HG03460 (cell line): ENCODE results near the gene ZFYVE16.
"Not testable (repeated sequence)": the region's sequence is repeated elsewhere in the genome, so short reads cannot be mapped to it uniquely, and the experiment has no call there.

Experiments
- ATAC-seq: cut with Tn5 transposase; IDR thresholded peaks from one replicate; pipeline ENCODE4 v1.9.1; 2021; ENCODE audit not compliant: unreplicated experiment

ZFYVE16 gene

DNA sequence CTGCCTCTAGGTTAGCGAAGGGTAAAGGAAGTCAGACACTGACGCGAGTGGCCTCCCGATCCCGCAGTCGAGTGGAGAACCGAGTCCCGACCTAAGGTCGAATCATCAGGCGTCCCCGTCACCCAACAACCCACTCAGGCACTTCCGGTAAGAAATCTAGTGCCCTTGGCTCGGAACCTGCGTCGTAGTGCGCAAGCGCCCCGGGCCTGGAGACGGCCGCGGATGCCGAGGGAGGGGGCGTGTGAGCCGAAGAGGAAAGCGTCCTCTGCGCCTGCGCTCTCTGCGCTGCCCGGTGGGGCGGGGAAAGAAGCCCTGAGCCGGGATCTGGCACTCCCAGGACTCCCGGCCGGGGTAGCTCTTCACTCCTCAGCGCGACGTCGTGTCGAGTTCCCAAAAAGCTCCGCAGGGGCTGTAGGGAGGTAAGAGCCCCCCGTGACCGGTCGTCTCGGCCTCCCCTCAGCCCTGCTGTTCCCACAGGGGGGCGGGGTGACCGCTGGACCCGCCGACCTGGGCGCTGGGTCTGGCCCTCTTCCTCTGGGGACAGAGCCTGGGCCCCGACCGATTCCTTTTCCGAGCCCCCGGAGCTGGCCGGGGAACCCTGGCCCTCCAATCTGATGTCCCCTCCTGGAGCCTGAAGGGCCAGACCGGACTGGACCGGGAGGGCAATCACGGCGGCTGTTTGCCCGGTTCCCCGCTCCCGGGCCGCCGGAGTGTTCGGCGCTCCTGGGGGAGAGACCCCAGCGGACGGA is at the start of gene ZFYVE16:
TSS of gene ZFYVE16 (plus strand) at position 330 of the 749 bp plus-strand sequence. CDS start 26,084 bp downstream, outside the sequence.
- peak; percentile 82 for ATAC-seq

DNA sequence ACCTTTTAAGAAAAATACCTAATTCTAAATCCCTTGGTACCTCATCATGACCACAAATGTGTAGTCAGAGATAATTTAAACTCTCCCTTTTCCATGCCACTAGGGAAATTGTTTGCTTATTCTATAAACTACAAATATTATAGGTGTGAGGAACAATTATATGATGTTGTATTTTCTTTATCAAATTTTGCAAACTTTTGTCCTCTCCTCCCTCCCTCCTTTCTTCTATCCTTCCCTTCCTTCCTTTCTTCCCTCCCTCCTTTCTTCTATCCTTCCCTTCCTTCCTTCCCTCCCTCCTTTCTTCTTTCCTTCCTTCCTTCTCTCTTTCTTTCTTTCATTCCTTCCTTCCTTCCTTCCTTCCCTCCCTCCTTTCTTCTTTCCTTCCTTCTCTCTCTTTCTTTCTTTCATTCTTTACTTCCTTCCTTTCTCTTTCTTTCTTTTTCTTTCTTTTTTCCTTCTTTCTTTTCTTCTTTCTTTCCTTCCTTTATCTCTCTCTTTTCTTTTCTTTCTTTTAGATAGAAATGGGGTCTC is 46.9 kb upstream of the ZFYVE16 start:
- ATAC-seq, result no peak

DNA sequence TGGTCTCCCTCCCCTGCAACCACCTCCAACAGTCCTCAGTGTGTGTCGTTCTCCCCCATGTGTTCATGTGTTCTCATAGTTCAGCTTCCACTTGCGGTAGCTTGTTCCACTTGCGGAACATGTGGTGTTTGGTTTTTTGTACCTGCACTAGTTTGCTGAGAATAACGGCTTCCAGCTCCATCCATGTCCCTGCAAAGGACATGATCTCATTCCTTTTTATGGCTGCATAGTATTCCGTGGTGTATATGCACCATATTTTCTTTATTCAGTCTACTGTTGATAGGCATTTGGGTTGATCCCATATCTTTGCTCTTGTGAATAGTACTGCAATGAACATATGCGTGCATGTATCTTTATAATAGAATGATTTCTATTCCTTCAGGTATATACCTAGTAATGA is 43.0 kb upstream of the ZFYVE16 start:
- ATAC-seq, result no peak

DNA sequence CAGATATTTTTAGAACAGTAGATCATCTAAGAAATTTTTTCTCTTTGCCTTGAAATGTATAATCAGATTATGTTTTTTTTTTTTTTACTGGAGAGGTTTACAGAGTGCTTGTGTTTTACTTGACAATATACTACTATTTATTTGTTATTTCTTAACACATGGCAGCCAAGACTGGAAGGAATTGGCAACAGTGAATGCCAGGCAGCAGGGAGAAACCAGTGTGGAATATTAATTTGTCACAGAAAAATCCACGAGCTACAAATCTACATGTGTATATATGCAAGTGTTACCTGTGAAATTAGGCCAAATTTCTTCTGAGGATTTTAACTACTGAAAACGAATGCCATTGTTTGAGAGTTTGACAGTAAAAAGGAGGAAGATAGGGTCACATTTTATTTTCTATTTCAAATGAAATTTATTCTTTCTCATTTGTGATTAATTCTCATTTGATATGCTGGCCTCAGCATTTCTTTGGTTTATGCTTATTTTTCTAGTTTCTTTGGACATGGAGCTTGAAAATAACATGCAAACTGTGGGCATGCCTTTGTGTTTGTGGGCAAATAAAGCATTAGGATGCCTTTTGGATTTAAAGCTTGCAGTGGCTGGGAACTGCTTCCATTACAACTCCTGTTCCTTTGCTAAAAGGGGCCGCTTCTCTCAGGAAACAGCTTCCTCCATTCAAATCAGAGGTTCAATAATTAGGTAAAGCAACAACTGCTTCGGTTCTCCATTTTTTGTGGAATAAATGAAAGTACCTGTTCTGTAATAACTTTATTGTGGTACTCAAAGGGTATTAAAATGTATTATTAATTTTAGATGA is 39.0 kb upstream of the ZFYVE16 start:
- no peak for ATAC-seq

DNA sequence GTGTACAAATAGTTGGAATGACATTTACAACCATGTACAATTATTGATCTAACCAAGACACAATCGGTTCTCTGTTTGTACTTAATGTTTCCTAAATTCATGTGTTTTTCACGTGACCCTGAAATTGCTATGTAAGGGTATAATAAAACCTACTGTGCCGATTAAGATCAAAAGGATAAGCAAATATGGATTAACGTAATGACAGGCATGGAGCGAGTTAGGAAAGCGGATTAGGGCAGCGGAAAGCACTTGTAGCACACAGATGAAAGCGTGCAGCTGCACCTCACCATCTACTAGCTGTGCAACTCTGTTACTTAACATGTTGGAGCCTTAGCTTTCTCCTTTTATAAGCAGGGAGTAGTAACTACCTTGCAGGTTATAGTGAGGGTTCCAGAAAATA is 38.3 kb upstream of the ZFYVE16 start:
- no peak for ATAC-seq

DNA sequence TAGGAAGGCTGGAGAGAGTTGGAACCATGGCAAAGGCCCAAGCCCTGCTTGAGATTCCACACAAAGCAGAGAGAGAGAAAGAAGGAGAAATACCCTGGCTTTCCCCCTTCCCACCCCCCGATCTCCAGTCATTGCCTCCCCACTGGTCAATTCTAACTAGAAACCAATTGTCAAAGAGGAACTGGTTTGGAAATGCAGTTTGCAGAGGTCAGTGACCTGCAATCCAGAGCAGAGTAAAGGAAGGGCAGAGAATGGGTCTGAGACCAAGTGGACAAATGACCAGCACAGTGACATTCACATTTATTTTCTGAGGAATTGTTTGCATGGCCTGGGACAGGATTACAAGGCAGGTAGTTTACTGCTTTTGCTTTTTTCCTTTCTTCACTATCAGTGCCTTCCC is 37.5 kb upstream of the ZFYVE16 start:
- ATAC-seq, result no peak

DNA sequence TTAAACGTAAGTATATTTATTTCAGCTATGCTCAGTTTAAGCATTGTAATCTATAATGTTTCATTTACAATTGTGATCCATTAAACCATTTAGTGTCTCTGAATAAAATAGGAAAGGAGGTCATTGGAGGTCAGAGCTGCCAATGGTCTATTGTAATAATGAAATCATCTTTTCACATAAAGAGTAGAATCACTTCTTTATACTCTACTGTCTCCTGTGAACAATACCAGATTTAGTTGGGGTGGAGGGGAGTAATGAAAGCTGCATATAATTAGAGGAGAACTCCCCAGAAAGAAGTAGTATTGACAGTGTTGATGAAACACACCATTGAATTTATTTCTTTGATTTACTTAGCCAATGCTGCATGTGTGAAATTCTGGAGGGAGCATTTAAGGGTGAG is 35.1 kb upstream of the ZFYVE16 start:
- no peak for ATAC-seq

DNA sequence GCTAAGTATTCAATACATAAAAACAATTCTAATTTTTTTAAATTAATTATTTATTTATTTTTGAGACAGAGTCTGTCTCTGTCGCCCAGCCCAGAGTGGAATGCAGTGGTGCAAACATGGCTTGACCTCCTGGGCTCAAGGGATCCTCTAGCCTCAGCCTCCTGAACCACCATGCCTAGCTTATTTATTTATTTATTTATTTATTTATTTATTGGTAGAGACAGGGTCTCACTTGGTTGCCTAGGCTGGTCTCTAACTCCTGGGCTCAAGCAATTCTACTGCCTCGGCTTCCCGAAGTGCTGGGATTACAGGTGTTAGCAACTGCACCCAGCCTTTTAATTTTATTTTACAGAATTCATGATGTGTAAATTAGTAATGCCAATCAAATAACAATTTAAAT is 33.7 kb upstream of the ZFYVE16 start:
- no peak for ATAC-seq

DNA sequence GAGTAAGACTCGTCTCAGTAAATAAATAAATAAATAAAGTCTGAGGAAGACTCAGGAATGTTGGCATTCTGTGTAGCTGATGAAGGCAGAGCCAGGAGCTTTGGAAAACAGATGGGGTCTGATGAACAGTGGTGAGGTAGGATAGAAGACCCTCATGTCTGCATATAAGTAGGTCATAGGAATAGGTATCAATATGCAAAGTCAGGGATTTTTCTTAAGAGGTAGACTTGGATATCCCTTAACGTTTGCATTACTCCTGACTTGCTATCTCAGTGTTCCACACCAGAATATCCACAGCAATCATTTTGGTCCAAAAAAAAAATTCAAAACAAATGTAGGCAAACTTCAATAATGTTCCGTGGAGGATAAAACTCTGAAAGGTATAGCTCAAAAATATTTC is 31.3 kb upstream of the ZFYVE16 start:
- ATAC-seq, result no peak

DNA sequence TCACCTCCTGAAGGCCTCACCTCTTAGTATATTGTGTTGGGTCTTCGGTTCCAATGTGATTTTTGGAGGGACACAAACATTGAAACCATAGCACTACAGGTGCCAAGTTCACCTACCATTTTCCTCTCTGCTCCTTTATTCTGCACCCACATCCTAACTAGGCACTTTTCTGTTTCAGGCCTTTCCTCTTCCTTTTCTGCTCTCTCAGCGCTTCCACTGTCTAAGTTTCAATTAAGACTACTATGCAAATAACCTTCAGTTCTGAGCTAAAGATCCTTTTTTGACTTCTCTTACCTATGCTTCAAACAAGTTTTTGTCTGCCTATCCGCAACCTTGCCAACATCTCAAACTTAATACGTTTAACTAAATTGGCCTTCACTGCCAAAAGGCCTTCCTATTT is 25.4 kb upstream of the ZFYVE16 start:
- ATAC-seq, result no peak

DNA sequence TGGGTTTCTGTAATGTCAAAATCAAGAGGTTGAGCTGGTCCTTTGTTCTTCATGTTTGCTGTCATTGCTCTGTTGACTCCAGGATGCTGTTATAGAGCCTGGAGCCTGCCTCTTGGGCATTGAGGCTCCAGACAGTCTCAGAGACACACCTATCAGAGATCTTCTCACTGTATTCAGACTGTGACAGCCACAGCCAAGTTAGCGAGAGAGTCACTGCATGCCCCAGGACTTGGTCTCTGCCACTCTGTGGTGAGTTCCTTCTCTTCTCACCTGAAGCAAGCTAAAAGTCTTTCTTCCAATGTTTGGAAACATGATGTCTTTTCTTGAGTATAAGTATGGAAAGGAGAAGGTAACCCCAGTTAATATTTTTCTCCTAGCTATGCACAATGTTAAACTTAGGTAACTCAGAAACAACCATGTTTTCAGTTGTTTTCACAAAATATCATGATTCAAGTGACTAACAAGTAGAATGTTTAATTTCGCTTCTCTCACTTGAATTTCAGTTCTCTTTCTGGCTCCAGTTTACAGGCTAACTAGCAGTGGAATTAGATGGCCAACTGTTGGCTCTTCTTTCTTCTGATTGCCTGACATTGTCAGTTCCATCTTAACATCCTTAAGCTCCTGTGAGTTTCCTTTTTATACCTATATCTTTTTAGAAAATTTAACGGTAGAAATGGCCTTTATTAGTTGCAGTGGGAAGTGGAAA is 20.6 kb upstream of the ZFYVE16 start:
- ATAC-seq, result no peak

DNA sequence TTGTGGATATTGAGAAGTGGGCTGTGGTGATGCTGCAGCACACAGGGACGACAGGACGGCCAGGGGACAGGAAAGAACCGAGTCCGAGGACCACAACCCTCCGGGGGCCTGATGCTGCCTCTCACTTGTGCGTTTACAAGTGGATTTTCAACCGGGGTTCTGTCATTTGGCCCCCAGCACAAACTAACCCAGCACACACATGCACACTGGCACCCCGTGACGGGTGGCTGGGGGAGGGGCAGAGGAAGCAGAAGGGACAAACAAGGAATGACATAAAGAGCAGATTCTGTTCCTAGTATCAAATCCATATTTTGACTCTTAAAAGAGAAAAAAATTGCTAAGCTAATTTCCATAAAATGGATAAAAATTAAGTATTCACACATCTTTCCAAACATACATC is 18.3 kb upstream of the ZFYVE16 start:
- no peak for ATAC-seq

DNA sequence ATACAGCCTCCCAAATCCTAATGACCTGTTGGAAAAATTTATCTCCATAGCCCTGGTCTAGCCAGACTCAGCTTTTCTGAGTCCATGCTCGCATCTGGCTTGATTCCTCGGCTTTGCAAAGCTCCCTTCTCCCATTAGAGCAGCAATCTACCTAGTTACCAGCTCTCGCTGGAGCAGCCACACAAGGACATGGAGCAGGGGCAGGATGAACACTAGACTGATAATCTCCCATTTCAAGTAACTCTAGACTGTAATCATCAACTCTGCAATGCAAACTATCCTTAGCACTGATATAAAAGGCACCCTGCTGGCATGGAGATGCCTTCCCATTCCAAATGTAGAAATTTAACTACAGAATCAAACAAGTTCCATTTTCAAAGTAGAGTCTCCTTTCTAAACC is 17.5 kb upstream of the ZFYVE16 start:
- ATAC-seq, result not testable (repeated sequence)

DNA sequence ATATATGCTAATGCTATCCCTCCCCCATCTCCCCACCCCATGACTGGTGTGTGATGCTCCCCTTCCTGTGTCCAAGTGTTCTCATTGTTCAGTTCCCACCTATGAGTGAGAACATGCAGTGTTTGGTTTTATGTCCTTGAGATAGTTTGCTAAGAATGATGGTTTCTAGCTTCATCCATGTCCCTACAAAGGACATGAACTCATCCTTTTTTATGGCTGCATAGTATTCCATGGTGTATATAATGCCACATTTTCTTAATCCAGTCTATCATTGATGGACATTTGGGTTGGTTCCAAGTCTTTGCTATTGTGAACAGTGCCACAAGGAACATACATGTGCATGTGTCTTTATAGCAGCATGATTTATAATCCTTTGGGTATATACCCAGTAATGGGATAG is 16.6 kb upstream of the ZFYVE16 start:
- ATAC-seq, result not testable (repeated sequence)

DNA sequence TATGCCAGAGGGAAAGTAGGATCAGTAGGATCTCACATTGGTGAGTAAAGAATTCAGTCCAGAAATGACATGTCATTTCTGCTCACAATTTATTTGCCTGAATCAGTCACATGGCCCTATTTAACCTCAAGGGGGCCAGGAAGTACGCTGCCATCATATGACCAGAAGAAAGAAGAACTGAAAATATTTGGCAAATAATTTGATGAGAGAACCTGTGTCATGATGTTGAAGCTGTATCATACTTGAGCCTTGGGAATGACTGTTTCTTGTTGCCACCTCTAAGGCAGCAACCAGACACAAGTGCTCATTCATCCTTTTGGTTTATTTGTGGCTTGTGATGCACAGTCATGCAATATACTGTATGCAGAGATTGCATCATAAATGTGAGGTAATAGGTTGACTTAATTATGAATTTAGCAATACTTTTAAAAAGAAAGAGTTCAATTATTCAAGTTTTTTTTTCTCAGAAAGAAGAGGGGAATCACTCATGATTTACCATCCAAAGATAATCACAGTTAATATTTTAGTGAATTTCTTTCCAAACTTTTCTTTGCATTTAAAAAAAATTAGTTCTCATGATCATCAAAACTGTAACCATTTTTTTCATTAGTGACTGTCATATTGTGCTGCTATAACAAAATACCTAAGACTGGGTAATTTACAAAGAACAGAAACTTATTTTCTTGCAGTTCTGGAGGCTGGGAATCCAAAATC is 8.2 kb upstream of the ZFYVE16 start:
- peak; percentile 94 for ATAC-seq

DNA sequence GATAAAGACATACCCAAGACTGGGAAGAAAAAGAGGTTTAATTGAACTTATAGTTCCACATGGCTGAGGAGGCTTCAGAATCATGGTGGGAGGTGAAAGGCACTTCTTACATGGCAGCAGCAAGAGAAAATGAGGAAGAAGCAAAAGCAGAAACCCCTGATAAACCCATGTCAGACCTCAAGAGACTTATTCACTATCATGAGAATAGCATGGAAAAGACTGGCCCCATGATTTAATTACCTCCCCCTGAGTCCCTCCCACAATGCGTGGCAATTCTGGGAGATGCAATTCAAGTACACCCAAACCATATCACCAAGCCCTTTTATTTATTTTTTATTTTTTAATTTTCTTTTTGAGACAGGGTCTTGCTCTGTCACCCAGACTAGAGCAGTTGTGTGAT is 7.5 kb upstream of the ZFYVE16 start:
- not testable (repeated sequence) for ATAC-seq

DNA sequence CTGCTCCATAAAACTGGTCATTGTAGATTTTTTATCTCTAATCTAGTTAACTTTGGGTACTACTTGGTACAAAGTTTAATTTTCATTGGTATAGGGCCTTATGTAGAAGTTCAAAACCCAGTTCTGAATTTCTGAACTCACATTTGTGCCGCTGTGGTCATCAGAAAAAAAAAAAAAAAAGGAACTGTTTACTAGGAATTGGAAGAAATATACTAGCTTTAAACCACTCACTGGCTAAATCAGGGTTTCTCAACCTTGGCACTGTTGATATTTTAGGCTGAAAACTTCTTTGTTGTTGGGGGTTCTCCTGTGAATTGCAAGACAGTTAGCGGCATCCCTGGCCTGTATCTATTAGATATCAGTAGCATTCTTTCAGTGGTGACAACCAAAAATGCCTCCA is 4.1 kb upstream of the ZFYVE16 start:
- ATAC-seq, result no peak

DNA sequence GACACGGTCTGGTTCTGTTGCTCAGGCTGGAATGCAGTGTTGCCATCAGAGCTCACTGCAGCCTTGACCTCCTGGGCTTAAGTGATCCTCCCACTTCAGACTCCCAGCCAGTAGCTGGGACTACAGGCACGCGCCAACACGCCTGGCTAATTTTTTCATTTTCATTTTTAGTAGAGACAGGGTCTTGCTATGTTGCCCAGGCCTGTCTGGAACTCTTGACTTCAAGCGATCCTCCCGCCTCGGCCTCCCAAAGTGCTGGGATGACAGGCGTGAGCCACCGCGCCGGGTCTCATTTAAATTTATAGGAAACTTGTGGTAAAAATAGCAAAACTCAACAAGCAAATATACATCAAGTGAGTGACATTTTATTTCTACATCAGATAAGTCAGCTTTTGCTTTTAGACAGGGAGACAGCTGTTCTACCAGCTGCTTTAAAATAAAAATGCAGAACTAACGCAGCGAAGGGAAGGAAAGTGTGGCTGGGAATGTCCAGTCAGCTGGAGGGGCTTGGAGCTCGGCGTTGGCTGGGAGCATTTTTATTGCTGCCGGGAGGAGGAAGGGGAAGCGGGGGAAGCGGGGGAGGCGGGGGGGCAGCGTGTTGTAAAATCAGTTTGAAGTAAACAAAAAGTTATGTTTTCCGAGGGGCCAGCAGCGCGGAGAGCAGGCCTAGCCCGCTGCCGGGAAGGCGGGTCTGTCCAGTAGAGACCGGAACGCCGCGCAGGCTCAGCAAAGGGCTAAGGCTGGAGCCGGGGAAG is 707 bp upstream of the ZFYVE16 start:
- peak; percentile 39 for ATAC-seq

DNA sequence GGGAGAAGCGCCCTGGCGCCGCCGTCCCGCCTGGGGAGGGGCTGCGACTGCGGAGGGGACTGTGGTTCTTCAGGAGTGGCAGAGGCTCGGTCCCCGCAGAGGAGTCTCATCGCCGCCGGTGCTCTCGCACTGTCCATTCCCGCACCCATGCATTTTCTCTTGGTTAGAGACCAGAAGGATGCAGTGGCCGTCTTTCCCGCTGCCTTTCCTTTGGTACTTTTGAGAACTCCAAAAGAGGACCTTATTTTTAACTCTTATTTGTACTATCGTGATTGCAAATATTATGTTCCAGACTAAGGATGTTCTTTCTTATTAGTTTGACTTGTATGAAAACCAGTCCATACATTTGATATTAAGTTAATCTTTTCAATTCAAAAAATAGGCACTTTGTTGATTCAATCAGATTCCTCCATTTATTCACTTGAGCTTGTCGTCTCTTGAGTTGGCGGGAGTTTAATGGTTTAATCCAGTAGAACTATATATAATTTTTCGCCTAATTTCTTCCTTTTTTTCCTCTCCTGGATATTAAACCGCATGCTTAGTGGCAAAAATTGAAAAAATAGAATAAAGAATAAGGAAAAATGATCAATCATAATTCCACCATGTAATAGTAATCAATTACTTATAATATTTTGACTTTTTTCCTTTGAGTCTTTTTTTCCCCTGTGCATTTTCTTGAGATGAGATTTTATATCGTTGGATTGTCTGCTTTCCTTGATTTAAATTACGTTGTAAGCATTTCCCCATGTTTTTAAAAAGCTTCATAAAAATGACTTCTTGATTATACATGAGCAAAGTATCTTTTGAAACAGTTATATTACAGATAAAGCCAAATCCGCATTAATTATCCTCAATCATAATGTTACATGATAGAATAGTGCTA is 861 bp downstream of the ZFYVE16 start:
- peak; percentile 52 for ATAC-seq
